Hepatocyte (in vitro differentiated cells): ENCODE data around the gene PRRT1B.

Source experiments
- CTCF ChIP-seq: fragments of 200-600 bp; sonication (generic); IDR thresholded peaks from 2 replicates; pipeline ENCODE4 v1.5.1; 2016; ENCODE audit warnings: antibody characterized with exemption, mild to moderate bottlenecking; ENCODE audit not compliant: poor library complexity
- EZH2phosphoT487 ChIP-seq: fragments of 200-600 bp; sonication (generic); IDR thresholded peaks from one replicate; pipeline ENCODE4 v1.6.1; 2018; ENCODE audit warnings: antibody characterized with exemption, mild to moderate bottlenecking, low read depth, moderate library complexity; ENCODE audit not compliant: unreplicated experiment, severe bottlenecking

GRCh38 chr9:131546336-131547084 is 1.2 kb downstream of the PRRT1B start:
- TF ChIP-seq CTCF: no peak
- TF ChIP-seq EZH2phosphoT487: no peak
